ENCODE measurements around the gene FXN.
A peak's percentile ranks its signal among the peaks of the same experiment; 100 is the strongest.
"Not testable (repeated sequence)": the region's sequence is repeated elsewhere in the genome, so short reads cannot be mapped to it uniquely, and the experiment has no call there.

FXN gene

DNA sequence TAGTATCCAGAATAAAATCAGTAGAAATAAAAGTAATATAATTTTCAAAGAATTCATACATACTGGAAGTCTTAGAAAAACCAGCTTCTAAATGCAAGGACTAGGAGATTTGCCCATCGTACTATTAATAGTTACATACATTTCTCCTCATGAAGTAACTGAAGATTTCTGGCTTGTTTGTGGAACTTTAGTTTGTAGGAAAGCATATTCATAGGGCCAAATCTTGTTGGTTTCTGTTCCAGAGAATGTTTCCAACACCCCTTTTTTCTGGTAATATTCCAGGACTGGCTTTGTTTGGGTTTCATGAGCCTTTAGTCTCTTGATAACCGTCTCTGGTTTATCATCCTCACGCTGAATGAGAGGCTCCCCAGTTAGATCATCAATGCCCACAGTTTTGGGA lies 72.2 kb downstream of the FXN start:
- DNase-seq = no peak

GRCh38 chr9:69108706-69109105 lies 73.2 kb downstream of the FXN start:
- DNase-seq = not testable (repeated sequence)

GRCh38 chr9:69109152-69109551 lies 73.6 kb downstream of the FXN start:
- no peak for DNase-seq

GRCh38 chr9:69112646-69113045 lies 77.1 kb downstream of the FXN start:
- not testable (repeated sequence) for DNase-seq

DNA sequence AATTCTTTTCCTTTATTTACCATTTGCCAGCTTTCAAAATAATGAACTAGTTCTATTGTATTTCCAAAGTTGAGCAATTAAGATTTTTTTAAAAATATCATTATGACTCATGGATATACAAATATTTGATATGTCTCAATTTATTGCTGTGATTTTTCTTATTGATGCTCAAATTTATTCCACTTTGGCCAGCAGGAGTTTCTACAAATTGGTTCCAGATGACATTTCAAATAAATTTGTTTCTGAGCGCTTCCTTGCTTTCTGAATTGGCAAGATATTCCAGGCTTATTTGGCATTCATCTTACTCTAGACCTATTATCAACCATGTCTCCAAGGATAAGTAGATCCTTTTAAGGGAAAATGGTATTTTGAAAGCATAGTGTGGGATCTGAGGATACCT lies 80.1 kb downstream of the FXN start:
- no peak for DNase-seq

GRCh38 chr9:69118656-69119055 lies 83.1 kb downstream of the FXN start:
- DNase-seq = no peak

- DNase-seq = peak; percentile 23
Measured at GRCh38 chr9:69120380-69121154, 85.0 kb downstream of the FXN start.

- peak; percentile 40 for DNase-seq
Measured at GRCh38 chr9:69121155-69122081, 85.9 kb downstream of the FXN start.

DNA sequence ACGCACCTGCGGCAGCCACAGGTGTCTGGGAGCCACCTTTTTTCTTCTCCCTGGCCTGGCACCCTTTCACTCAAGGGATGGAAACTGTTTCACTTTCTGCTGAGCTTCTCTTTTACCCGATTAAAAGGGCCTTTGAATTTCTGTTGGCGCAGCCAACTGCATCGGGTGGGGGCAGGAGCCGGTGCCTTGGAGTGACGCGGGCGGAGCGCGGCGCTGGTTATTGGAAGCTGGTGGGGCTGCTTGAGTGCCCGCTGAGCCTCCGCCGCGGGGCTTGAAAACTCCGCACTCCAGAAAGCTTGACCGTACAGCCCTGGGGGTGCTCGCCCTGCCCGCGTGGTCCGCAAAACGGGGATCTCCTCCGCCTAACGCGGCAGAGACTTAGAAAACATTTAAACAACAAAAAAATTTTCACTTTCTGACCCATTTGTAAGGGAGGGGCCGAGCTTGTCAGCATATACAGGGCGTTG lies 86.6 kb downstream of the FXN start:
- peak; percentile 56 for DNase-seq

DNA sequence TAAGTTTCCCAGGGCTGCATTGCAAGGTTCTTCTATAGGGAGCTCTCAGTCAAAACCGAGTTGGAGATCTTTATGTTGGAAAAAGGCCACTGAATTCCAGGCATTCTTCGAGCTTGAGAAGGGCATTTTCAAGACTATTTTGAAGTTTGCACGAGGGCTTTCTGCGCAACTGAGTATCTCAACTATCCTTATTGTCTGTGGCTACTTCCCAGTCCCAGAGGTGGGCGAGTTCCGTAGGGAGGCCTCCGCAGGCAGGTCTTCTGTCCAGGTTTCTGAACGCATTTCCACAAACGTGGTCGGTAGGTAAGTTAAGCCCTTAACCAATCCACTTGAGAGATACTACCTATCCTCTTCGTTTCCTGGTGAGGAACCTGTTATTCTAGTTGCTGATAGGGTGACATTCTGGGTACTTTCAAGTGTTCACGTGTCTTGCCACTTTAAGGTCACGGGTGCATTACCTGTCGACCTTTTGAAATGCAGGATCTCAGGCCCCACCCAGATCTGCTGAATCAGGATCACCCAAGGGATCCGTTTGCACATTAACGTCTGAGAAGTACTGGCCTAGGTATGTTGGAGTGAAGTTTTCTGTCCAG lies 87.1 kb downstream of the FXN start:
- DNase-seq = no peak

DNA sequence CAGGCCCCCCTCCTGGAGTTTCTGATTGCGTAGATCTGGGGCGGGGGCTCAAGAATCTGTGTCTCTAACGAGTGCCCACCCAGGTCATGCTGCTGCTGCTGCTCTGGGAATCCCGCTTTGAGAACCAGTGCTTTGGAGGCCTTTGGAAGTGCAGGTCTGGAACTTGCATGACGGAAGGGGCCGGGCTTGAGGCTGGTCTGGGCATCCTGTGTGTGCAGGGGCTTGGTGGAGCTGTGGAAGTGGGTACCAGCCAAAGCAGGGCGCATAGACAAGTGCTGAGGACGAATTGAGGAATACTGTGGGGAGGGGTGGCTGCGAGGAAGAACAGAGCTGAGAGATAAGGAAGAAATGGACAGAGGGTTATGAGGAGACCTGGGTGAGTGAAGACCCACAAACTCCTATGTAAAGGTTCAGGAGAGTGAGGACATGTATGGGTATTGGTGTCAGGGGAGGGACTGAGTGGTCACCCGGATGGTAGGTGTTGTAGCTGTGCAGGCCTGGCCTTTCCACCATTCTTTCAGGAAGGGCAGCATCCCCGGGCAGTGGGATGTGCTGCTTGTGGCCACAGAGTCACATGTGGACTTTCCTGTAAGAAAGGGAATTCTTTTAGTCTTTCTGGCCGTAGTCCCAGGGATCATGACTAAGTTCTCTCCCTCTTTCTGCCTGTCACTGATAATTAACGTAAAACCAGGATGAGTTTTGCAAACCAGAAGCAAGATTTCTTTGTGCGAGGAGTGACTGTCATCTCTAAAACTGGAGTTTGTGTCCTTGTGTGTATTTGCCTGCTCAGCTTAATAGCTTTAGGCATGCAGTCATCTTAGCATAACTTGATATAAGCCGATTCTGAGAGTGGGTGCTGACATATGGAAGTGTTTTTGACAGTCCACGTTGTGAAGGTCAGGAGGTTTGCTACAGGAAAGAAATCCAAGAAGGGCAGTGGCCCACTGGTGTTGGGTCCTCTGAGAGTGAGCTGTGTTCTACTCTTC lies 95.2 kb downstream of the FXN start:
- DNase-seq = no peak

GRCh38 chr9:69131682-69132081 lies 96.1 kb downstream of the FXN start:
- no peak for DNase-seq

DNA sequence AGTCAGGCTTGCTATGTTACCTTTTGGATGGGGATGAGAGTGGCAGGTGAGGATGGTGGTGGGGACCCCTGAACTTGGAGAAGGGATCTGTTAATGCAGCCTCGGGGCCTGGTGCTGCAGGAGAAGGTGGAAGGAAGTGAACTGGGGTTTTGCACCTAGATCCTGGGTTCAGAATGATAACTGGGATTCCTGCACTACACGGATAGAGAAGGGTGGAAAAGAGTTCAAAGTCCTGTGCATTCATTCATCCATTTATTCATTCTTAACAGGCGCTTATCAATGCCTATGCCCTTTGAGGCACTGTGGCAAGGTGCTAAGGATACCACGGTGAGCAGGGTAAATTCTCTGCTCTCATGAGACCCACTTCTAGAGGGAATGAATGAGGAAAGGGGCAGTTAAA lies 96.8 kb downstream of the FXN start:
- no peak for DNase-seq

- no peak for DNase-seq
Measured at GRCh38 chr9:69134412-69134811, 98.9 kb downstream of the FXN start.

DNA sequence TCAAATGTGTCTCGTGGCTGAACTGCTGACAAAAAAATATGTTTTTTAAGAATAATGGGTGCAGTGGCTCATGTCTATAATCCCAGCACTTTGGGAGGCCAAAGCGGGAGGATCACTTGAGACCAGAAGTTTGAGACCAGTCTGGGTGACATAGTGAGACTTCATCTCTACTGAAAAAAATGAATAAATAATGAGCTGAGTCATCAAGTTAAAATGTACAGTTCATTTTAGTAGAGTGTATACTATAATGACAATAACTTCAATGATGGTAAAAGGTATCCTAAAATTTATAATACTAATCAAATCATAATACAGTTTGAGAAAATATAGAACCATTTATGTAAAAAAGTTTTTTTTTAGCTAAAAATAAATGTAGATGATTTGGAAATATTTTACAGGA lies 100.6 kb downstream of the FXN start:
- no peak for DNase-seq

GRCh38 chr9:69136779-69137178 lies 101.2 kb downstream of the FXN start:
- no peak for DNase-seq

GRCh38 chr9:69137311-69137710 lies 101.8 kb downstream of the FXN start:
- no peak for DNase-seq

DNA sequence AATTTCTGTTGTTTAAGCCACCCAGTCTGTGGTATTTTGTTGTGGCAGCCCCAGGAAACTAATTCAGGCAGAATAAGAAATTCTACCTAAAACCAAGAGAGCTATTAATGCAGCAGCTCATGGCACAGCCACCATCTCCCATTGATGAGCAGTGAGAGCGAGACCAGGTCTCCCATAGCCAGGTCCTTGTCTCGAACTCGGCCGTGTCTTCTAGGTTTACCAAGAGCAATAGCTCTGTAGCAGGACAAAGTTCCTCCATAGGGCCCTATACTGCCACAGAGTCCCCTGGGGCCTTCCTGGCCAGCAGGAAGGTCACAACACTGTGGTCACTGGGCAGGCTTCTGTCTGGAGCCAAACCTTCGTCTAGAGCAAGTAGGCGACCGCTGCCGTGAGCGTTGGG lies 104.0 kb downstream of the FXN start:
- no peak for DNase-seq

DNA sequence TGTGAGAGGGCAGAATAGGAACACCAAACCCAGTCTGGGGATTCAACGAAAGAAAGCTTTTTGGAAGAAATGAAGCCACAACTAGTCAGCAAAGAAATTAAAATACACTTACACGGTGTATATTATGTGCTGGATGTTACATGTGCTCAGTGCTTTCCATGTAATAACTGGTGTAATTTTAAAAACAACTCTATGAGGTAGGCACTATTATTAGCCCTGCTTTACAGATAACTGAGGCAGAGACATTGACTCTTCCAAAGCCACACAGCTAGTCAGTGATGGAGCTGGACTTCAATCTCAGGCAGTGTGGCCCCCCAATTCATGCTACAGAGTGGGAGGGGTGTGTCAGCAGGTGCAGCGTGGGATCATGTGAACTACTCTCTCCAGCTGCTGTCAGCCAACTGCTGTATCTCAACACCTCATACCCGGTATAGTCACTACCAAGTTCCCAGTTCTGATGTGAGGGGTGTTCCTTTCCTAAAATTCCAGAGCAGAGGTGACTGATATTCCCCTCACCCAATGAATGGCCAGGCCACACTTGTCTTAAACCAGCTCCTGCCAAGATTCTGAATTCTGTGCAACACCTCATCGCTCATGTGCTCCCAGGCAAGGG lies 104.7 kb downstream of the FXN start:
- no peak for DNase-seq

DNA sequence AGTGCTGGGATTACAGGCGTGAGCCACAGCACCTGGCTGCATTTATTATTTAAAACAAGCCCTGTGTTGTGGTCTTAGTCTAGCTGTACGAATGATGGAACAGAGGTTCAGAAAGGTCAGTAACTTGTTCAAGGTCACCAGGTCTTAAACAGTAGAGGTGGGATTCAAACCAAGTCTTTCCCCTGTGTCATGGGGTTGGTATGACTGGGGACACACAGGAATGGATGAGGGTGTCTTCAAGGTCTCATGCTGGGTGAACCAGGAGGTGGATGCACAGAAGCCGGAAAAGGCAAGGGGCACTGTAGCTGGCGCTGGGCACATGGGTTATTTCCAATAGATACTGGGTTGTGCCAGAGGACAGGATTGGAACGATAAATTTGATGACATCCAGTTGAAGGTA lies 106.3 kb downstream of the FXN start:
- no peak for DNase-seq

GRCh38 chr9:69143291-69143690 lies 107.7 kb downstream of the FXN start:
- no peak for DNase-seq

Measured in stimulated activated CD4-positive, alpha-beta T cell treated with anti-CD3 and anti-CD28 coated beads, Interleukin-15, amount 100 ng/mL, for 24 hours (primary cell).